GM12878 (cell line): ENCODE results near the gene ADGRD2. TPM values are rescaled to one million over a fixed set of nuclear protein-coding genes. Genes with fewer than 3 reads are reported as not detected.

ENCODE experiments used
- ATAC-seq: fragments of 200-7000 bp; cut with Tn5 transposase; 3 replicates; pipeline ENCODE4 v1.9.1; 2020; ENCODE audit warnings: mild to moderate bottlenecking, moderate library complexity
- BruUV-seq: library from RNA; stranded (reverse); fragments of 400-500 nt; replicated peaks from 2 replicates; lab custom pipeline; 2021; lab: Mats Ljungman, UMichigan
- CTCF ChIA-PET: fragments of 300-600 bp; sonication (Branson Sonifier 250); formaldehyde crosslinking; extraction: SDS; loops from one replicate; lab custom pipeline; 2021; ENCODE audit warnings: inconsistent platforms; lab: Yijun Ruan, JAX
- POLR2A ChIA-PET: fragments of 350-600 bp; formaldehyde crosslinking; extraction: SDS; loops from one replicate; lab custom pipeline; 2021; ENCODE audit warnings: inconsistent platforms; lab: Charles Lee
- RAD21 ChIA-PET: fragments of 300-600 bp; sonication (Branson Sonifier 250); formaldehyde crosslinking; loops from one replicate; lab custom pipeline; 2023; ENCODE audit warnings: antibody characterized with exemption; ENCODE audit not compliant: unreplicated experiment; lab: Charles Lee
- SMC1A ChIA-PET: fragments of 300-600 bp; sonication (Branson Sonifier 250); formaldehyde crosslinking; loops from one replicate; lab custom pipeline; 2023; ENCODE audit not compliant: unreplicated experiment, uncharacterized antibody; lab: Charles Lee
- DNase-seq: peaks from one replicate; pipeline ENCODE4 v3.0.0-alpha.2; 2011; ENCODE audit warnings: low read depth, low spot score
- FAIRE-seq: peaks from 3 replicates; lab custom pipeline; 2011; peaks lifted over from hg19 to GRCh38; lab: Jason Lieb, UNC
- H2AFZ ChIP-seq: 2 replicates; pipeline ENCODE4 v1.6.0; 2011; ENCODE audit warnings: low read depth, low read length, control low read depth; ENCODE audit not compliant: control insufficient read depth
- H3K27ac ChIP-seq: 2 replicates; pipeline ENCODE4 v1.5.1; 2011; ENCODE audit warnings: control low read depth; ENCODE audit not compliant: control insufficient read depth, insufficient read depth
- H3K27me3 ChIP-seq, 2 experiments: replicated peaks in 1 of 2; 2 replicates each; pipeline versions ENCODE4 v1.6.0 to v1.6.1; 2011; ENCODE audit warnings: low read length in 1 of 2; ENCODE audit not compliant: control insufficient read depth in 2 of 2, insufficient read depth in 2 of 2
- H3K36me3 ChIP-seq, 2 experiments: 2 replicates each; pipeline ENCODE4 v1.5.1; 2011; ENCODE audit warnings: low read length in 1 of 2; ENCODE audit not compliant: control insufficient read depth in 2 of 2, insufficient read depth in 2 of 2
- H3K4me1 ChIP-seq: 2 replicates; pipeline ENCODE4 v1.6.1; 2011; ENCODE audit warnings: mild to moderate bottlenecking, low read length, moderate library complexity, mixed read lengths; ENCODE audit not compliant: control insufficient read depth, insufficient read depth
- H3K4me2 ChIP-seq: 2 replicates; pipeline ENCODE4 v1.6.0; 2011; ENCODE audit warnings: control low read depth; ENCODE audit not compliant: control insufficient read depth, insufficient read depth
- H3K4me3 ChIP-seq: fragments of 200-600 bp; sonication (generic); 2 replicates; pipeline ENCODE4 v1.5.1; 2016
- H3K79me2 ChIP-seq: 2 replicates; pipeline ENCODE4 v1.6.0; 2011; ENCODE audit warnings: low read length; ENCODE audit not compliant: control insufficient read depth, insufficient read depth
- H3K9ac ChIP-seq: 2 replicates; pipeline ENCODE4 v1.8.0; 2011; ENCODE audit warnings: low read length, control low read depth, mixed read lengths; ENCODE audit not compliant: control insufficient read depth, insufficient read depth
- H3K9me3 ChIP-seq: replicated peaks from 3 replicates; pipeline ENCODE4 v1.5.1; 2011; ENCODE audit warnings: mild to moderate bottlenecking, low read length; ENCODE audit not compliant: control insufficient read depth, insufficient read depth
- H4K20me1 ChIP-seq: 2 replicates; pipeline ENCODE4 v1.6.0; 2011; ENCODE audit not compliant: control insufficient read depth, insufficient read depth
- ATF7 ChIP-seq: fragments of 450-650 bp; IDR thresholded peaks from 2 replicates; pipeline ENCODE4 v1.6.1; 2016; ENCODE audit warnings: low read depth, mild to moderate bottlenecking
- E4F1 ChIP-seq: fragments of 450-650 bp; IDR thresholded peaks from 2 replicates; pipeline ENCODE4 v1.6.1; 2018; ENCODE audit warnings: borderline replicate concordance, mild to moderate bottlenecking; ENCODE audit not compliant: partially characterized antibody
- HCFC1 ChIP-seq: fragments of 150-350 bp; IDR thresholded peaks from 2 replicates; pipeline ENCODE4 v1.6.1; 2014; ENCODE audit warnings: low read length
- NRF1 ChIP-seq: conservative IDR thresholded peaks from 2 replicates; pipeline ENCODE4 v1.6.1; 2011; ENCODE audit warnings: mild to moderate bottlenecking, low read depth, low read length, improper control_type of control experiment
- SIN3A ChIP-seq: IDR thresholded peaks from 2 replicates; pipeline ENCODE4 v1.6.1; 2012; ENCODE audit warnings: low read depth, low read length, improper control_type of control experiment
- SIX5 ChIP-seq: IDR thresholded peaks from 2 replicates; pipeline ENCODE4 v1.6.1; 2011; ENCODE audit warnings: mild to moderate bottlenecking, low read depth, low read length, moderate library complexity; ENCODE audit not compliant: severe bottlenecking
- YBX1 ChIP-seq: fragments of 450-650 bp; IDR thresholded peaks from 2 replicates; pipeline ENCODE4 v1.6.1; 2016; ENCODE audit warnings: antibody characterized with exemption
- WGBS: methylation state at CpG from one replicate; pipeline ENCODE4 v1.1.6; 2016; ENCODE audit warnings: low lambda C conversion rate; ENCODE audit not compliant: insufficient replicate concordance, insufficient coverage; ENCODE audit errors: missing lambda C conversion rate; 5-methylcytosine and 5-hydroxymethylcytosine counted together
- in situ Hi-C: fragments of 300-500 bp; cut with MboI; formaldehyde crosslinking; loops from 9 replicates; pipeline ENCODE4 v1.14.3; 2018; ENCODE audit warnings: mixed read lengths
- intact Hi-C: fragments of 100-400 bp; cut with micrococcal nuclease; formaldehyde crosslinking; loops from one replicate; pipeline ENCODE4 v1.14.2; 2022; ENCODE audit not compliant: unreplicated experiment
- polyA plus RNA-seq, 11 experiments: library from polyadenylated mRNA; depleted of rRNA in 4 of 11; unstranded in 6 of 11; stranded (reverse) in 5 of 11; fragments of >200 nt; fragmentation: Nextera tagmentation in 4 of 11; fragmentation: Illumina TruSeq in 1 of 11; extraction: Ambion mirVana in 4 of 11; extraction: Trizol in 1 of 11; gene quantifications; 1 replicate in 1 of 11; 2 replicates in 10 of 11; pipeline versions ENCODE4 v1.2.1 to v1.2.3, GENCODE V29; 2011 to 2016; ENCODE audit warnings: inconsistent platforms in 2 of 11, missing spikeins in 2 of 11, low read depth in 1 of 11
- total RNA-seq, 4 experiments: library from RNA; depleted of rRNA in 3 of 4; stranded (reverse); fragments of >200 nt in 3 of 4; fragmentation: Illumina TruSeq in 1 of 4; extraction: Trizol in 1 of 4; gene quantifications; 2 replicates each; pipeline versions ENCODE4 v1.2.1 to v1.2.3, GENCODE V29; 2013 to 2021

The ADGRD2 gene
- total and polyA plus RNA-seq, 10 of the 15 experiments (the other 5 are each of a cell fraction or from before 2014, with no cell fraction given): not detected

GRCh38 chr9:124453586-124454191 is 3.4 kb downstream of the ADGRD2 start:
- in situ Hi-C loops: no loop called here
- POLR2A ChIA-PET: no interaction called here
- TF ChIP-seq SIX5 (no peak), NRF1 (no peak), E4F1 (no peak), ATF7 (no peak), SIN3A (no peak), YBX1 (no peak), HCFC1 (no peak)

More at GRCh38 chr9:124453586-124454191, 3.4 kb downstream of the ADGRD2 start:
- Histone ChIP-seq H3K4me3 (no peak overlapping the region), H3K79me2 (no peaks in the 10 kb centered on the region), H3K27me3 (peaks cover 5 to 9% of the 10 kb centered on the region in 2 experiments; a peak in 3 of 4 replicates), H3K9me3 (no peaks in the 10 kb centered on the region), H3K4me1 (no peaks in the 10 kb centered on the region), H4K20me1 (no peaks in the 10 kb centered on the region), H2AFZ (no peak overlapping the region), H3K4me2 (no peak overlapping the region), H3K9ac (no peak overlapping the region), H3K27ac (no peak overlapping the region), H3K36me3 (no peaks in the 10 kb centered on the region)
- SMC1A ChIA-PET: no interaction called here
- DNase-seq: no peak
- no peak for FAIRE-seq
- no TSS peak for BruUV-seq
- WGBS: 58% methylated on average over 19 of the region's 35 CpGs
- ATAC-seq: no peak
- CTCF ChIA-PET: no interaction called here
- intact Hi-C loops: no loop called here
- RAD21 ChIA-PET: no interaction called here
